HG03439 (cell line): ENCODE measurements around the gene TCEA3.

Experiments
- ATAC-seq: cut with Tn5 transposase; IDR thresholded peaks from one replicate; pipeline ENCODE4 v1.9.1; 2021; ENCODE audit warnings: mild to moderate bottlenecking, moderate library complexity; ENCODE audit not compliant: unreplicated experiment

TCEA3 gene

DNA sequence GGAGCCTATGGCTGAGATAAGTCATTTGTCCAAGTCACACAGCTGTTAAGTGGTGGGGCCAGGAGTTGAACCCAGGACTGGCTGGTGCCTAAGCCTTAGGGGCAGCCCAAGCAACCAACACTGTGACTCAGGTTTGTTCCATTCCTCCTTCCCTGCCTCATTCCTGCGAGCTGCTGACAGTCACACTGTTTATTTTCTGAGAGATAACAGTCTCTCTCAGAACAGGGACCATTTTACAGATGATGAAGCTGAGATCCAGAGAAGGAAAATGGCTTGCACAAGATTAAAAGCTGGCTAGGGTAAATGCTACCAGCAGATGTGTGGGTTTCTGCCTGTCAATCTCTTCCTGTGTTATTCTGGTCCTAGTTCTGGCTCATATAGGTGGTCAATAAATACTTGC lies 24.3 kb upstream of the TCEA3 start:
- no peak for ATAC-seq

DNA sequence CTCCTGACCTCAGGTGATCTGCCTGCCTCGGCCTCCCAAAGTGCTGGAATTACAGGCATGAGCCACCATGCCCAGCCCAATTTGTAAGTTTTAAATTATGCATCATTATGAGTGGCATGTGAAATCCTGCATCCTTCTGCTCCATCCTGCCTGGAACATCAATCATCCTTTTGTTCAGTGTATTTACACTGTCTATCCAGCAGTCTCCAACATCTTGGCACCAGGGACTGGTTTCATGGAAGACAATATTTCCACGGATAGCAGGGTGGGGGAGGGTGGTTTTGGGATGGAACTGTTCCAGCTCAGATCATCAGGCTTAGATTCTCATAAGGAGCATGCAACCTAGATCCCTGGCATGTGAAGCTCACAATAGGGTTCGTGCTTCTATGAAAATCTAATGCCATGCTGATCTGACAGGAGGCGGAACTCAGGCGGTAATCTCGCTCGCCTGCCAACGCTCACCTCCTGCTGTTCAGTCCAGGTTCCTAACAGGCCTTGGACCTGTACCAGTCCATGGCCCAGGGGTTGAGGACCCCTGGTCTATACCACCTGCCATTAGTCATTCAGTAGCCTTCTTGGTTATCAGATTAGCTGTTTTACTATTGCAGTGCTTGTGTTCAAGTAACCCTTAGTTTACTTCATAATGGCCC lies 22.2 kb upstream of the TCEA3 start:
- ATAC-seq = no peak

DNA sequence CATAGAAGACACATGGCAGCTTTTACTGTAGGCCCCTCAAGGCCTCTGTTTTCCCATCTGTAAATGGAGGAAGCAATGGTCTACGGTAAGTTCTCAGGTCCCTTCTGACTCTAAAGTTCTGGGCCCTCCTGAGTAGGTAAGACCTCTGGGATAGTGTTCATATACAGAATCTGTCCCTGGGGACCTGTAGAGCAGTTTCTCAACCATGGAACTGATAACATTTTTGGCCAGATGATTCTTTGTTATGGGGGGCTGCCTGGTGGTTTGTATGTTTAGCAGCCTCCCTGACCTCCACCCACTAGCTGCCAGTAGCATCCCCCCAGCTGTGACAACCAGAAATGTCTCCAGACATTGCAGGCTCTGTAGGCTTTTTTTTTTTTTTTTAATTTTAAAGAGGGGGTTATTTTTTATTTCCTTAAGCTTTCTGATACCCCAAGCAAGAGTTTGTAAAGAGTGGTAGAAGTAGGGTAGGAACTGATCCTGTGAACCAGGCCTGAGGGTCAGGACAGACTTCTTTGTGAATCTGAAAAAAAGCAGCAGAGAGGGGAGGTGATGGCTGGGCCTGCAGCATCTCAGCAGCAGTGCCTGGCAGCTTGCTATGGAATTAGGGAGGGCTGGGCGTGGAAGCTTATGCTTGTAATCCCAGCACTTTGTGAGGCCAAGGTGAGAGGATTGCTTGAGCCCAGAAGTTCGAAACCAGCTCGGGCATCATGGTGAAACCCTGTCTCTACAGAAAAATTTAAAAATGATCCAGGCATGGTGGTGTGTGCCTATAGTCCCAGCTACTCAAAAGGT lies 20.2 kb upstream of the TCEA3 start:
- no peak for ATAC-seq

DNA sequence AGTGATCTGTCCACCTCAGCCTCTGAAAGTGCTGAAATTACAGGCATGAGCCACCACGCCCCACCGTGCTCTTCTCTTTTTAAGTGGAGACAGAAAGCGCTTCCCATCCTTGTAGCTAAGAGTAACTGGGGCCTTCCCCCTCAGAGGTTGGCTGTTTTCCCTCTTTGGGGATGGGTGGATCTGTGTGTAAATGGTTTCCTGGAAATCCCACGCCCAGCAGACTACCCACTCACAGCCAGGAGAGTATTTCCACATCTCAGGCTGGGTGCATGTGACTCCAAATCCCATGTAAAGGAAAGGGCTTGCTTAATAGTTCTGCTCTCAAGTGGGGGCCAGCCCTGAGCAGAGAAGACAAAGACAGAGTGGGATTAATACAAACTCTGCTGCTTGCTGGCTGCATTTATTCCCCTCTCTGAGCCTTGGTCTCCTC lies 19.6 kb upstream of the TCEA3 start:
- ATAC-seq = no peak

DNA sequence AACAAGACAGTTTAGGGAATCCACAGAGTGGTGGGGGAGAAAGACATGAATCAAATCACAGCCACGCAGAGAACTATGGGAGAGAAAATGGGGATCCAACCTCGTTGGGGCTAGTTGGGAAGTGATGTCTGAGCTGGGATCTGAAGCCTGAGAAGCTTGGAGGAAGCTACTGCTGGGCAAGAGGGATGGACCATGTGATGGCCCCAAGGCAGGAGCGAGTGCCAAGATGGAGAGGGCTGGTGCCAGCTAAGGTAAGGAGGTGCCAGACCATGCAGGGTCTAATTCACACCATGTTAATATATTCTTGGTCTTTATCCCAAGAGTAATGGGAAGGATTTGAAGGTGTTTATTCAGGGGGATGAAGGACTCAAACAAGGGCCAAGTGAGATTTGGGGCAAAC lies 18.2 kb upstream of the TCEA3 start:
- ATAC-seq = no peak

DNA sequence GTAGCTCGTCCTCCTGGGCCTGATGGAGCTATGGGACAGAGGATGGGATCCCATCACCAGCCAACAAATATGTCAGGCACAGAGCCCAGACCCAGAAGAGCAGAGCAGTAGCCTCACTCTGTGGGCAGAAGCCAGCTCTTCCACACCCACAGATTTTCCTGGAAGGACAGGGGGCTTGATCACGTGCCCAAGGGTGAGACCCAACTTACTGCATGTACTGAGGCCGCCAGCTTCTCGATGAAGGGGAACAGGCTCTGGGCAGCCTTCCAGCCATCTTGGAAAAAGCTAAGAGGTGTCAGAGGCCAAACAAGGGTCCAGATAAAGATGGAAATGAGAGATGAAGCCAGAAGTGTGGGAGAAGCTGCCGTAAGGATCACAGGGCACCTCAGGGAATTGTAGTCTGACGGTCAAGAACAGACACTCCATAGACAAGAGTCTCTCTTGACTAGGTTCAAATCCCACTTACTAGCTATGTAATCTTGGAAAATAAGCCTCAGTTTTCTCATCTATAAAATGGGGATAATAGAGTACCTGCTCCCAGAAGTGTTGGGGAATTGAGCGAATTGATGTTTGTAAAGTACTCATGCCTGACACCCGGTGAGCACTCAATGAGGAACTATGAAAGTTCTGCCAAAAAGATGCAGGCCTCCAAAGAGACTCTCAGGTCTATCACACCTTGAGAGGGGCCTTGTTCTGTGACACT lies 17.0 kb upstream of the TCEA3 start:
- ATAC-seq = no peak

DNA sequence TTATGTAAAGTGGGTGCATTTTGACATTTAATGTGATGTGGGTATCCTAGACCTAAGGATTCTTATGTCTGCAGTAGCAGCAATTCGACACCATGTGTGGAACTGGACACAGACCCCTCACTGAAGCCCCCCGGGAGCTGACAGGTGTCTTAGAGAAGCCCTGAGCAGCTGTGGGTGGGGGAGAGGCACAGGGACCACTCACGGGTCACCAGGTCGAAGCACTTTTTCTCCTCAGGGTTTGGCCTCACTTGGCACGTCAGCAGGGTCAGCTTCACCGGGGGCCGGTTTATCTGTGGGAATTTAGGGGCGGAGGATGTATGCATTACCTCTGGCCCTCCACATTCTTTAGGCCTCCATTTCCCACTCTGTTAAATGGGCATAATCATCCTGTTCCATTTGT lies 14.0 kb upstream of the TCEA3 start:
- ATAC-seq = no peak

DNA sequence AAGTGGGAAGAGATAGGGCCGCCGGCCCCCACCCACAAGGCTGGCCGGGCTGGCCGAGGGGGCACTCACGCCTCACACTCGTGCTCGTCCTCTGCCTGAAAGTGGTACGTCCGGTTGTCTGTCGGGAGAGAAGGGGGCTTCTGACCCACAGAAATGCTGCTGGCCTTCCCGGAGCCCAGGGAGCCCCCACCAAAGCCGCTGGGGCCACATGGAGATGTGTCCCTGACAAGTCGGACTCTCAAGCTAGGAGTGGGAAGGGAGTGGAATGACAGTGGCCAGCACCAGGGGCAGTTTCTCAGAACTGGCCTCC lies 12.8 kb upstream of the TCEA3 start:
- no peak for ATAC-seq

DNA sequence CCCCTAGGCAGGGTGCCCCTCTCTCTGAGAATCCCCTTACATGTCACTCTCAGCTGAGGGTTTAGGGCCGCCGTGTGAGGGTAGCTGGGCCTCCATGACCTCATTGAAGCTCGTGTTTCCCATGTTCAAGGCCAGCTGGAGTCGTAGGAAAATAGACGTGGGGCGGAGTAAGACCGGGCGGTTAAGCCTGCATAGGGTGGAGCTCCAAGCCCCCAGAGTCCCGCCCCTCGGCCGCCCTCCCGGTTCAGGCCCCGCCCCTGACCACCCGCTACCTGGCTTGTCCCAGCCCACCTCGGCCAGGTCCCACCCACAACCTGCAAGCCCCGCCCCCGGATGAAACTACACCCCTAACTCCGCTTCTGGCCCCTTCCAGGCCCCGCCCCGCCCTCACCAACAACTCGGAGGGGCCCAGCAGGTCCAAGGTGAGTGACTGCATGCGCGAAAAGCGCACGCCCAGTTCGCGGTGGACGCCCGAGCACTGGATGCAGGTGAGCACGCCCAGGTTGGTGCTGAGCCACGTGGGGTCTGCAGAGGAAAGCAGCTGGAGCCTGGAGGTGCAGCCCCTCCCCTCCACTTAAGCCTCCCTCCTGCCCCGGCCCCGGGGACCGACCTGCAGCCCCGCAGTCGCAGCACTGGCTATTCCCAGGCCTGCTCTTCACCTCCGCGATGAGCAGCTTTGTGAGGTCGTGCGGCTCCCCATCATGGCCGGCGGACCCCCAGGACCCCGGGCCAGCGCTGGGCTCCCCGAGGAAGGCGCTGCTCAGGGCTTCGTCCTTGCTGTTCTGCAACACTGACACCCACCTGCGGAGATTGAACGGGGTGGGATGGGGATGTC lies 12.2 kb upstream of the TCEA3 start:
- ATAC-seq = no peak

DNA sequence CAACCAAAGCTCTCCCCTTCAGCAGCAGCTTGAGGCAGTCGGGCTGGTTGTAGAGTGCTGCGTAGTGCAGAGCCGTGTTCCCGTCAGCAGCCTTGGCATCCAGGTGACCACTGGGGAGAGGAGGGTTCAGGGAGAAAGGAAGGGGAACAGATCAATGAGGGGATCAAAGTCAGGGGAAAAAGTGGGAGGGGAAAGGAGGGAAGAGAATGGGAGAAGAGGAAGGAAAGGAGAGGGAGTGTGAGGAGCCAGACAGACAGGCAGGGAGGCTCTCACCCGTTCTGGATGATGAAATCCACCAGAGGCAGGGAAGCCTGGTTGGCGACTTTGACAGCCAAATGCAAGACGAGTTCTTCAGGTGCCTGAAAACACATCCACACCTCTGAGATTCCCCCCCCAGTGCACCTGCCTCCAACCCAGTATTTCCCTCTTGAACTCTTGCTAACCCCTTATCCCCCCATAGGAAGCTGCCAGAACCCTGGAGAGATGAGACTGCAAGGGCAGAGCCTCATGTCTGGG lies 9.8 kb upstream of the TCEA3 start:
- no peak for ATAC-seq

DNA sequence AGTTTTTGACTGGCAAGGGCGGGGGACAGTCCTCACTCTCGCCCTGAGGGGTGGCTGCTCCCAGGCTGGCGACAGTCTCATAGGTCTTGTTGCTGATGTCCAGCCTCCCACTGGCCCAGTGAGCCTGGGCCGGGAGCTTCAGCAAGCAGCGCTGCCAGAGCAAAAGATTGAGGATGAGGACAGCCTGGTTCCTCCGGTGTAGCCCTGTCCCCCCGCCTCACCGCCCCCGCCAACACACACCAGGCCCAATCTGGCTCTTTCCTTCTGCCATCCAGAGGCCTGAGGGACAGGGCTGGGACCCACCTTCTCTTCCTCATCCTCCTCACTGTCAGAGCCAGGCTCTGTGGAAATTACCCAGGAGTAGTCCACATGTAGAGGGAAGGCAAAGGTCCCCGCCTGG lies 8.6 kb upstream of the TCEA3 start:
- ATAC-seq = no peak

DNA sequence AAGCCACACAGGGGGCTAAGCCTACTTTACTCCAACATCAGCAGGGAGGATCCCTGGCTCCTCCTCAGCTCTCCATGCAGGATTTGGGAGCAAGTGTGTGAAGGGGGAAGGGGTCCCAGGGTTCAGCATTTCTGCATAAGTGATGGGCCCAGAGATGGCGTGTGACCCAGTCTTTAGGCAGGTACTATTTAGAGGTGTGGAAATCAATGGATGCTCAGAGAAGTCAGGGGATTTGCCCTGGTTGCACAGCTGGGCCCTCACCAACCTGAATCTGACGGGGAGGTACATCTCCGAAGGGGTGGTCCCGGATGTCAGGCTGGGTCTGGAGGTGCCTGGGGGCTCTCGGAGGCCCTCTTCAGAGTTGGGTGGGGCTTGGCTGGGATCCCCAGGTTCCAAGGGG lies 6.9 kb upstream of the TCEA3 start:
- ATAC-seq = no peak

DNA sequence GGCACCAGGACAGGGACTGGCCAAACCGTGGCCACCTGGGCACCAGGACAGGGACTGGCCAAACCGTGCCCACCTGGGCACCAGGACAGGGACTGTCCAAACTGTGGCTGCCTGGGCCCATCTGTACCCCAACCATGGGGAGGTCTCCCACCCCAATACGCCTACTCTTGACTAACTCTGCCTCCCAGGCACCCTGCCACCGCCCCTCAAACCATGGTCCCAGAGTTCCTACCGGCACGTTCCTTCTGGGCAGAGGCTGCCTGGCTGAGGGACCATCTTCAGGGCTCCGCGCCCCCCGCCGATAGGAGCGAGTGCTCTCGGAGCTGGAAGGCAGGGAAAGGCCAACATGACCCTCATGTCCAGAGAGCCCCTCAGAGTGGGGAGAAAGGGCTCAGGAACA lies 6.3 kb upstream of the TCEA3 start:
- no peak for ATAC-seq

DNA sequence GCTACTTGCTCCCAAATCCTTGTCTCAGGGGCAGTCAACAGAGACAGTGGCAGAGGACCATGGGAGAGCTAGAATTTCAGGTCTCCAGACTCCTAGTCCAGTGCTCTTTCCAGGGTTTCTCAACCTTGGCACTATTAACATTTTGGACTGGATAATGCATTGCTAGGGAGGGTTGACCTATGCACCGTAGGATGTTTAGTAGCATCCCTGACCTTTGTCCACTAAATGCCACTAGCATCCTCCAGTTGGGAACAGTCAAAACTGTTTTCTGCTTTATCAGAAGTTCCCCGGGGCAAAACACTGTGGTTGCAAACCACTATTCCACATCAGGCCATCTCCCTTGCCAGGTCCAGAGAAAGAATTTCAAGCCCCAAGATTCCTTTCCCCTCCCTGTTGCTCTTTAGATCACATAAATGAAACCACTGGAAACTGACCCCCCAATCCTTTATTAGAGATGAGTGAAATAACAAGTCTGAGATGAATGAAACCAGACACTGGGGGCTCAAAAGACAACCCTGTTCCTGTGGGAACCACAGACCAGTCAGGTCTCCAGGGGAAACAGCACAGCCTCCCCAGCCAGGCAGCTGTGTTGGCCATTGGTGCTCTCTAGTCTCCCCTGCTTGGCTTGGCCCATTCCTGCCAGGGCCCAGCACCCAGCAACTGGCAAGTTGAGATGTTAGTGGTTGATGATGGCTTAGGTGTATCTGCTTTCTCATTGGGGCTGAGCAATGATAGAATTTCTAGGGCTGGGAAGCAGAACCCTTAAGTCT lies 3.8 kb upstream of the TCEA3 start:
- no peak for ATAC-seq

DNA sequence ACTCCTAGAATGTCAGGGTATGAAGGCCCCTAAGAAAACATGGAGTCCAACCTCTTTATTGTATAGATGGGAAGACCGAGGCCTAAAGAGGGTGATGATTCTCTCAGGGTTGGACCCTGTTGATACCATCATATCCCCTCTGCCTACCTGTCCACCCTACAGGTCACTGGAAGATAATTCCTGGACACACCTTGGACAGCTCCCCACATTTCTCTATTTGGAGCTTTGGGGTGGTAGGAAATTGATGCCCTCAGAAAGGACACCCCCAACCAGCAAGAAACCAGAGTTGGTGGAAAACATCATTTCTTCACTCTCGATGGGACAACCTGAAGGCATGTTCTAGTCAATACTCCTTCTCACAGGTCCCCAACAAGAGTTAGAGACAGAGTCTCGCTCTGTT lies 3.0 kb upstream of the TCEA3 start:
- no peak for ATAC-seq

DNA sequence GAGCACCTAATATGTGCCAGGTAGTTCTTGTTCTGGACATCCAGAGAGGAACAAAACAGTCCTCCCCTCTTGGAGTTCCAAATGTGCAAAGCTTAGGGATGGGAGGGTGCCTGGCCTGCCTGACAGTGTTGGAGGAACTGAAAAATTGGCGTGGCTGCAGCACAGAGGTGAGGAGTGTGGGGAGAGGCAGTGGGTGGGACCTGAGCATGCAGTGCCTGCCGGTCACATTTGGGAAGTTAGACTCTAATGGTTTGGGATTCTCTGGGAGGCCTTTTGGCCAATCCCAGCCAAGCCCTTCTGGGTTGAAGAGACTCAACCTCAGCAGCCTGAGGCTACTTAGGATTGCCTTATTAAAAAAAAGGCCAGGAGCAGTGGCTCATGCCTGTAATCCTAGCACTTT lies 2.3 kb upstream of the TCEA3 start:
- no peak for ATAC-seq

DNA sequence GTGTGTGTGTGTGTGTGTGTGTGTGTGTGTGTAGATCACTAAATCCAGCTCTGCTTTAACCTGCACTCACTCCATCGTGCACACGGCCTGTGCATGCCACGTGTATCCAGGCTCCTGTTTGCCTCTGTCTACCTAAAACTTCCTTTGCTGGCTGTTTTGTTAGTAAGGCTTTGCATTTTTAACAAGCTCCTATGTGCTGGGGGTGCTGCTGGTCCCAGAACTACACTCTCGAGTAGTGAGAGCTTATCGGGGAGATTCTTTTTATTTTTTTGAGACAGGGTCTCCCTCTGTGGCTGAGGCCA lies 596 bp upstream of the TCEA3 start:
- ATAC-seq = no peak

DNA sequence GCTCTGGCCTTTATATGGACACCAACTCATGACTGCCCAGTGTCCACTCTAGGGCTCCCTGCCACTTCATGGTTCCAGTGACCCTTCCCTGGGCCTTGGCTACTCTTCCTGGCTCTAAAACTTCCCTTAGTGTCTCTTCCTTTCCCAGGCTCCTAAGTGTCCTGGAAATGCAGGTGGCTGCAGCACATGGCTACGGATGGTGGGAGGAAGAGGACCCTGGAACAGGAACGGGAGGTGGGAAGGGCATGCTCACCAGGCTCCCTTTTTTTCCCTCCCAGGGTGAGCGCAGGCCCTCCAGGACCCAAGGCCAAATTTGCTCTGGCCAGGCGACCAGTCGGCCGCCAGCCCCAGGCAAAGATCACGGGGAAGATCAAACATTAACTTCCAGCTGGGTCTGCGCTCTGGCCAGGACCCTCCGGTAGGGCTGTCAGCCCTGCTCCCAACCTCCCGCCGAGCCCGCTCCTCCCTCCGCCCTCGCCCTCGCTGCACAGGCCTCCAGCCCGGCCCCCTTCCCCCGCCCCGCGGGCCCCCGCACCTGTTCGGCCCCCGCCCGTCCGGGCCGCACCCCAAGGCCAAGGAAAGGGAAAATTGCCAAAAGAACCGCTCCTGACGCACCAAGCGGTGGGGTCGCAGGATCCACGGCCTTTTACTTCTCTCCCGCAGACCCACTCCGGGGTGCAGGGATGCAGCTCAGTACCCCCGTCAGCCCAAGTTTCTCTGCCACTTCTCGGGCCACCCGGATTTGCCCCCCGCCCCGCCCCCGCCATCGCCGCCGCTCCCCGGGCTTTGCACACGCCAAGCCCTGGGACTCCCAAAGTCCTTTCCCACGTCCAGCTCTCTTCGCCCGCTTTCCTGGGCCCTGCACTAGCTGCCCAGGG lies 894 bp downstream of the TCEA3 start:
- ATAC-seq = no peak

DNA sequence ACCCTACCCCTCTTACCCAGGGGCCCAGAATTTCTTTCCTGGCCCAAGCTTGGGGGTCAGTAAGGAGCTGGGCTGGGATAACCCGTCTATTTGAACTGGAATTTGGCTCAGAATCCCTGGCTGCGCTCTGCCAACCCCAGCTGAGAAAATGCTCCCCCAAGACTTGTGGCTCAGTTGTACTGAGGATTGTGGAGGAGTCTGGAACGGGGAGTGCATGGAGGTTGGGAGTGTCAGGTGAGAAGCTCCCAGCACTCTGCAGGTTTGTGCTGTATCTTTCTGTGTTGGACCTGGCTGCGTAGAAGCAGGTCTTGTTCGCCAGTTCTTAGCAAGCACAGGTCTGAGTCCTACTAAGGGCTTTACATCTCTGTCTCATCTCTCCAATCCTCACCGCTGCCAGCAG lies 1.6 kb downstream of the TCEA3 start:
- ATAC-seq = no peak
